Measurements from ENCODE around the gene ARL6IP4. TPM values are rescaled to one million over a fixed set of nuclear protein-coding genes. Genes with fewer than 3 reads are reported as not detected.

The ARL6IP4 gene
- total and polyA plus RNA-seq, 2 donors from 2014 or later = 168 to 362 TPM

DNA sequence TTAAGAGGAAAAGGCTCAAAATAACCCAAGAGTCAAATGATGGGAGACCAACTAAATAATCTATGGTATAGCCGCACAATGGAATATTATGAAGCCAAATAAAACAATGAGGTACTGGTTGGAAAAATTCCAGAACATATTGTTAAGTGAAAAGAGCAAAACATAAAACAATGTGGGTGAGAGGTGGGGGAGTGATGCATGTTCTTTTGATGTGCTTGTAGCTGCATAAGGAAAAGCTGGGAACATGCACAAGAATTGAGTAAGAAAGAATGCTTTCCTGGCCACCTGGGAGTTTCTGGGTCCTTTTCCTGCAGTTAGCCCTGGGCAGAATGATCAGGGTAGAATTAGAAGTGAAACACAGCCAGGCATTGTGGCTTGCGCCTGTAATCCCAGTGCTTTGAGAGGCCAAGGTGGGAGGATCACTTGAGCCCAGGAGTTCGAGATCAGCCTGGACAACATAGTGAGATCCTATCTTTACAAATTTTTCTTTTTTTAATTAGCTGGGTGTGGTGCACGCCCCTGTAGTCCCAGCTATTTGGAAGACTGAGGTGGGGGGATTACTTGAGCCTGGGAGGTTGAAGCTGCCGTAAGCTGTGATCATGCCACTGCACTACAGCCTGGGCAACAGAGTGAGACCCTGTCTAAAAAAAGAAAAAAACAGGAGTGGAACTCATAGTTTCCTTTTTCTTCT is 22.1 kb upstream of the ARL6IP4 start:
- no peak for FAIRE-seq
- peaks cover 0 to 5% (median 2%) of the 10 kb centered on the region in 3 donors for H3K36me3 ChIP-seq (ENCODE audit: control insufficient read depth in 2 of 3, insufficient read depth in 3 of 3, low read length in 3 of 3)
- intact Hi-C loops (cut with DNase I) = loop anchor here (10.0 kb wide), 1 partner anchor 164 kb away; no protein-coding TSS in a partner anchor
- H3K27ac ChIP-seq (ENCODE audit: low read depth in 2 of 2, low read length in 2 of 2) = no peak overlapping the region
- no peak overlapping the region for H3K4me3 ChIP-seq (ENCODE audit: low read length in 3 of 3)
- no peak for DNase-seq
- H3K9me3 ChIP-seq (ENCODE audit: control insufficient read depth in 2 of 3, insufficient read depth in 1 of 3, low read length in 3 of 3) = no peaks in the 10 kb centered on the region
- H3K27me3 ChIP-seq (ENCODE audit: control insufficient read depth, insufficient read depth, low read length) = no peaks in the 10 kb centered on the region
- peaks cover 0 to 6% (median 3%) of the 10 kb centered on the region in 3 donors for H3K4me1 ChIP-seq (ENCODE audit: control insufficient read depth in 2 of 3, insufficient read depth in 2 of 3, low read depth in 1 of 3, low read length in 3 of 3)
- no peak overlapping the region for H3K9ac ChIP-seq (ENCODE audit: low read length in 3 of 3)
- TF ChIP-seq, protein P1, sequence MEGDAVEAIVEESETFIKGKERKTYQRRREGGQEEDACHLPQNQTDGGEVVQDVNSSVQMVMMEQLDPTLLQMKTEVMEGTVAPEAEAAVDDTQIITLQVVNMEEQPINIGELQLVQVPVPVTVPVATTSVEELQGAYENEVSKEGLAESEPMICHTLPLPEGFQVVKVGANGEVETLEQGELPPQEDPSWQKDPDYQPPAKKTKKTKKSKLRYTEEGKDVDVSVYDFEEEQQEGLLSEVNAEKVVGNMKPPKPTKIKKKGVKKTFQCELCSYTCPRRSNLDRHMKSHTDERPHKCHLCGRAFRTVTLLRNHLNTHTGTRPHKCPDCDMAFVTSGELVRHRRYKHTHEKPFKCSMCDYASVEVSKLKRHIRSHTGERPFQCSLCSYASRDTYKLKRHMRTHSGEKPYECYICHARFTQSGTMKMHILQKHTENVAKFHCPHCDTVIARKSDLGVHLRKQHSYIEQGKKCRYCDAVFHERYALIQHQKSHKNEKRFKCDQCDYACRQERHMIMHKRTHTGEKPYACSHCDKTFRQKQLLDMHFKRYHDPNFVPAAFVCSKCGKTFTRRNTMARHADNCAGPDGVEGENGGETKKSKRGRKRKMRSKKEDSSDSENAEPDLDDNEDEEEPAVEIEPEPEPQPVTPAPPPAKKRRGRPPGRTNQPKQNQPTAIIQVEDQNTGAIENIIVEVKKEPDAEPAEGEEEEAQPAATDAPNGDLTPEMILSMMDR (IDR thresholded peaks at IDR 0.05; ENCODE audit: borderline replicate concordance, extremely low read depth, insufficient read depth) = no peak

DNA sequence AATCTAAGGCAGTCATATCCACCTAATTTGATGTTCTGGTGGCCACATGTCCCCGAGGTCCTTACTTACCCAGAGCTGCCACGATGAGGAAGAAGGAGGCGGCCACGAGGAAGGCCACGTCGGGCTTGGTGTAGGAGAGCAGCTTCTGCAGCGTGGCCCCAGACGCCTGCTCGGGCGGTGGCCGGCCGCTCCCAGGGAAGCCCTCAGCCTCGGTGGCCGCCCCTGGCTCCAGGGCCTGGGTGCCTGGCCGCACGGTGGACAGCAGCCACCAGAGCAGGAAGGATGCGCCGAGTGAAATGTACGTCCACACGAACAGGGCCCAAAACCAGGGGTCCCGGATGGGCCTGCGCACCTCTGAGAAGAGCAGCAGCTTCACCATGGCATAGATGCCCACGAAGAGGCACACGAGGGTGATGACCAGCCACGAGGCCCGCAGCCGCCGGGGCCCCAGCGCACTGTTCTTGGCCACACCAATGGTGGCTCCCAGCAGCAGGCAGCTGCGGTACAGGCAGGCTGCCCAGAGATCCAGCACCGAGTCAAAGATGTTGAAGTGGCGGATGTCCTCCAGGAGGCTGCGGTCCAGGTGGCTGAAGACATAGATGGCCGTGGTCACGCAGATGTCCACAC is 20.8 kb upstream of the ARL6IP4 start:
- Histone ChIP-seq H3K9me3 (ENCODE audit: control insufficient read depth in 2 of 3, insufficient read depth in 1 of 3, low read length in 3 of 3) (no peaks in the 10 kb centered on the region), H3K27me3 (ENCODE audit: control insufficient read depth, insufficient read depth, low read length) (no peaks in the 10 kb centered on the region), H3K4me3 (ENCODE audit: low read length in 3 of 3) (no peak overlapping the region), H3K9ac (ENCODE audit: low read length in 3 of 3) (no peak overlapping the region), H3K27ac (ENCODE audit: low read depth in 2 of 2, low read length in 2 of 2) (no peak overlapping the region), H3K4me1 (ENCODE audit: control insufficient read depth in 2 of 3, insufficient read depth in 2 of 3, low read depth in 1 of 3, low read length in 3 of 3) (peaks cover 0 to 15% (median 14%) of the 10 kb centered on the region in 3 donors), H3K36me3 (ENCODE audit: control insufficient read depth in 2 of 3, insufficient read depth in 3 of 3, low read length in 3 of 3) (peaks cover 0 to 5% (median 2%) of the 10 kb centered on the region in 3 donors)
- intact Hi-C loops (cut with DNase I) = loop anchor here (10.0 kb wide), 1 partner anchor 165 kb away; no protein-coding TSS in a partner anchor
- TF ChIP-seq, protein P1 (IDR thresholded peaks at IDR 0.05; ENCODE audit: borderline replicate concordance, extremely low read depth, insufficient read depth) = no peak
- no peak for FAIRE-seq
- peak in 1 of 5 donors; percentile 67 for DNase-seq

DNA sequence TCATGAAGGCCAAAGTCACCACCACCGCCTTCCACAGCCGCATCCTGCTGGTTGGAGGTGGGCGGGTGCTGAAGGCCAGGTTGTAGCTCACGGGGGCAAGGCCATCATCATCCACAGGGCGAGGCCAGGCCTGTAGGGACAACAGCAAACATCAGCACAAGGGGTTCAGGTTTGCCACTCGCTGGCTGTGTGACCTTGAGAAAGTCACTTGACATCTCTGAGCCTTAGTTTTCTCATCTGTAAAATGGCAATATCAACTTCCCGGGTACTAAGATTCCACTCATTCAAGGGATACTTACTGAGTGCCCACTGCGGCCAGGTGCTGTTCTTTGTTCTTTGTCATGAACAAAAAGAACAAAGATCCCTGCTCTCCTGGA is 20.3 kb upstream of the ARL6IP4 start:
- no peak overlapping the region for H3K9ac ChIP-seq (ENCODE audit: low read length in 3 of 3)
- H3K4me3 ChIP-seq (ENCODE audit: low read length in 3 of 3) = no peak overlapping the region
- FAIRE-seq (no peak), DNase-seq (no peak)
- no peak overlapping the region for H3K27ac ChIP-seq (ENCODE audit: low read depth in 2 of 2, low read length in 2 of 2)
- H3K4me1 ChIP-seq (ENCODE audit: control insufficient read depth in 2 of 3, insufficient read depth in 2 of 3, low read depth in 1 of 3, low read length in 3 of 3) = peaks cover 0 to 17% (median 15%) of the 10 kb centered on the region in 3 donors
- peaks cover 0 to 5% (median 2%) of the 10 kb centered on the region in 3 donors for H3K36me3 ChIP-seq (ENCODE audit: control insufficient read depth in 2 of 3, insufficient read depth in 3 of 3, low read length in 3 of 3)
- intact Hi-C loops (cut with DNase I) = no loop called here
- no peaks in the 10 kb centered on the region for H3K27me3 ChIP-seq (ENCODE audit: control insufficient read depth, insufficient read depth, low read length)
- TF ChIP-seq, protein P1 (IDR thresholded peaks at IDR 0.05; ENCODE audit: borderline replicate concordance, extremely low read depth, insufficient read depth) = no peak
- H3K9me3 ChIP-seq (ENCODE audit: control insufficient read depth in 2 of 3, insufficient read depth in 1 of 3, low read length in 3 of 3) = no peaks in the 10 kb centered on the region
